Frontal cortex (tissue), 4 donors: ENCODE measurements around the gene FBXL20. TPM values are rescaled to one million over a fixed set of nuclear protein-coding genes. Genes with fewer than 3 reads are reported as not detected.
"Not testable (repeated sequence)": the region's sequence is repeated elsewhere in the genome, so short reads cannot be mapped to it uniquely, and the experiment has no call there.

Experiments used
- DNase-seq, 2 donors: peaks; one replicate each; pipeline ENCODE4 v3.0.0; 2012; ENCODE audit warnings: low spot score in 2 of 2
- FAIRE-seq: peaks from 2 replicates; lab custom pipeline; 2012; peaks lifted over from hg19 to GRCh38; lab: Jason Lieb, UNC
- total RNA-seq: library from RNA; depleted of rRNA; stranded (reverse); fragments of >200 nt; gene quantifications from one replicate; pipeline ENCODE4 v1.2.3, GENCODE V29; 2014
- donor health status: control.
- donor health status: control.
- donor health status: control.

FBXL20 gene
- total RNA-seq, 1 donor from 2014 or later = 18.3 TPM

- no peak for FAIRE-seq
- DNase-seq = no peak
These were observed 65.7 kb downstream of the FBXL20 start for GRCh38 chr17:39335704-39336223.

GRCh38 chr17:39334008-39334744, 67.2 kb downstream of the FBXL20 start:
- not testable (repeated sequence) for FAIRE-seq, DNase-seq

GRCh38 chr17:39332092-39332491, 69.3 kb downstream of the FBXL20 start:
- DNase-seq (no peak), FAIRE-seq (no peak)

GRCh38 chr17:39328815-39329214, 72.6 kb downstream of the FBXL20 start:
- no peak for FAIRE-seq
- no peak for DNase-seq

- no peak for DNase-seq
- no peak for FAIRE-seq
These were observed 74.3 kb downstream of the FBXL20 start for GRCh38 chr17:39327109-39327508.

GRCh38 chr17:39325528-39326240, 75.7 kb downstream of the FBXL20 start:
- FAIRE-seq (no peak), DNase-seq (no peak)

GRCh38 chr17:39318636-39319035, 82.8 kb downstream of the FBXL20 start:
- FAIRE-seq (no peak), DNase-seq (no peak)

- FAIRE-seq (no peak), DNase-seq (no peak)
These were observed 94.8 kb downstream of the FBXL20 start for GRCh38 chr17:39306509-39307212.

- DNase-seq = no peak
- FAIRE-seq = no peak
These were observed 95.4 kb downstream of the FBXL20 start for GRCh38 chr17:39305978-39306377.

- DNase-seq = no peak
- FAIRE-seq = no peak
These were observed 97.2 kb downstream of the FBXL20 start for GRCh38 chr17:39304188-39304587.

- FAIRE-seq = no peak
- no peak for DNase-seq
These were observed 107.4 kb downstream of the FBXL20 start for GRCh38 chr17:39294060-39294459.

- not testable (repeated sequence) for FAIRE-seq, DNase-seq
These were observed 108.9 kb downstream of the FBXL20 start for GRCh38 chr17:39292546-39292945.

GRCh38 chr17:39286513-39286912, 114.9 kb downstream of the FBXL20 start:
- DNase-seq, FAIRE-seq: not testable (repeated sequence)

- DNase-seq = no peak
- no peak for FAIRE-seq
These were observed 116.7 kb downstream of the FBXL20 start for GRCh38 chr17:39284685-39285084.

GRCh38 chr17:39283896-39284295, 117.5 kb downstream of the FBXL20 start:
- DNase-seq (no peak), FAIRE-seq (no peak)

GRCh38 chr17:39283098-39283497, 118.3 kb downstream of the FBXL20 start:
- FAIRE-seq = no peak
- no peak for DNase-seq

GRCh38 chr17:39281806-39282205, 119.6 kb downstream of the FBXL20 start:
- FAIRE-seq = no peak

GRCh38 chr17:39278246-39278645, 123.2 kb downstream of the FBXL20 start:
- not testable (repeated sequence) for FAIRE-seq, DNase-seq

More at GRCh38 chr17:39281806-39282205, 119.6 kb downstream of the FBXL20 start:
- no peak for DNase-seq

GRCh38 chr17:39277110-39277509, 124.3 kb downstream of the FBXL20 start:
- DNase-seq (no peak), FAIRE-seq (no peak)

- FAIRE-seq = no peak
- DNase-seq = no peak
These were observed 125.3 kb downstream of the FBXL20 start for GRCh38 chr17:39276113-39276512.
